SU-DHL-6 (cell line): ENCODE data around the gene MTHFR.

Experiments
- CTCF ChIP-seq: fragments of 200-600 bp; sonication (generic); IDR thresholded peaks from one replicate; pipeline ENCODE4 v1.5.1; 2017; ENCODE audit warnings: antibody characterized with exemption, mild to moderate bottlenecking, low read length, moderate library complexity; ENCODE audit not compliant: insufficient read depth, poor library complexity, severe bottlenecking
- EZH2phosphoT487 ChIP-seq: fragments of 200-600 bp; sonication (generic), shearing (Covaris generic); conservative IDR thresholded peaks from 2 replicates; pipeline ENCODE4 v1.6.1; 2018; ENCODE audit warnings: mild to moderate bottlenecking, antibody characterized with exemption, low read length, moderate library complexity, mixed read lengths

- TF ChIP-seq CTCF (no peak), EZH2phosphoT487 (no peak)
Measured at GRCh38 chr1:11767922-11768704, 37.7 kb downstream of the MTHFR start.
